Iris pigment epithelial cell (primary cell): ENCODE measurements around the gene CEP57.
"Not testable (repeated sequence)": the region's sequence is repeated elsewhere in the genome, so short reads cannot be mapped to it uniquely, and the experiment has no call there.

ENCODE experiments used
- DNase-seq: peaks from one replicate; pipeline ENCODE4 v3.0.0-alpha.2; 2011; ENCODE audit warnings: low read depth

The CEP57 gene

GRCh38 chr11:95796501-95796900 is 6.2 kb downstream of the CEP57 start:
- no peak for DNase-seq

- DNase-seq, result no peak
Measured at GRCh38 chr11:95799546-95799945, 9.2 kb downstream of the CEP57 start.

GRCh38 chr11:95800438-95800837 is 10.1 kb downstream of the CEP57 start:
- DNase-seq, result no peak

GRCh38 chr11:95802806-95803205 is 12.5 kb downstream of the CEP57 start:
- DNase-seq, result no peak

- DNase-seq, result no peak
Measured at GRCh38 chr11:95803973-95804372, 13.7 kb downstream of the CEP57 start.

- DNase-seq, result no peak
Measured at GRCh38 chr11:95805869-95806268, 15.6 kb downstream of the CEP57 start.

- not testable (repeated sequence) for DNase-seq
Measured at GRCh38 chr11:95806464-95806863, 16.2 kb downstream of the CEP57 start.

GRCh38 chr11:95811052-95811451 is 20.8 kb downstream of the CEP57 start:
- DNase-seq, result not testable (repeated sequence)

- DNase-seq, result no peak
Measured at GRCh38 chr11:95816037-95816436, 25.7 kb downstream of the CEP57 start.

GRCh38 chr11:95821640-95822039 is 31.3 kb downstream of the CEP57 start:
- peak; percentile 71 for DNase-seq

- DNase-seq, result peak; percentile 57
Measured at GRCh38 chr11:95827696-95828095, 37.4 kb downstream of the CEP57 start.

GRCh38 chr11:95829580-95830259 is 39.4 kb downstream of the CEP57 start:
- peak; percentile 69 for DNase-seq

- DNase-seq, result peak; percentile 91
Measured at GRCh38 chr11:95831198-95831883, 41.0 kb downstream of the CEP57 start.

GRCh38 chr11:95832763-95833162 is 42.5 kb downstream of the CEP57 start:
- peak; percentile 87 for DNase-seq

GRCh38 chr11:95833378-95833777 is 43.1 kb downstream of the CEP57 start:
- no peak for DNase-seq

- no peak for DNase-seq
Measured at GRCh38 chr11:95835351-95835750, 45.1 kb downstream of the CEP57 start.

- DNase-seq, result peak; percentile 95
Measured at GRCh38 chr11:95835768-95836488, 45.6 kb downstream of the CEP57 start.

- DNase-seq, result no peak
Measured at GRCh38 chr11:95845167-95845566, 54.9 kb downstream of the CEP57 start.

GRCh38 chr11:95849087-95849825 is 59.0 kb downstream of the CEP57 start:
- peak; percentile 85 for DNase-seq

- no peak for DNase-seq
Measured at GRCh38 chr11:95850137-95850536, 59.8 kb downstream of the CEP57 start.

- no peak for DNase-seq
Measured at GRCh38 chr11:95853138-95853537, 62.8 kb downstream of the CEP57 start.

- DNase-seq, result no peak
Measured at GRCh38 chr11:95853862-95854261, 63.6 kb downstream of the CEP57 start.
